MCF 10A (cell line): ENCODE results near the gene CSTF1. TPM values are rescaled to one million over a fixed set of nuclear protein-coding genes. Genes with fewer than 3 reads are reported as not detected.
A peak's percentile ranks its signal among the peaks of the same experiment; 100 is the strongest.

Experiments
- BruUV-seq: library from RNA; stranded (reverse); fragments of 400-500 nt; replicated peaks from 2 replicates; lab custom pipeline; 2021; lab: Mats Ljungman, UMichigan
- CTCF ChIA-PET: fragments of 300-600 bp; sonication (Branson Sonifier 250); formaldehyde crosslinking; extraction: SDS; loops from one replicate; lab custom pipeline; 2021; ENCODE audit warnings: antibody characterized with exemption, inconsistent platforms; lab: Yijun Ruan, JAX
- POLR2A ChIA-PET: fragments of 300-600, 350-650 bp; sonication (Branson Sonifier 250); formaldehyde crosslinking; extraction: SDS; loops from one replicate; lab custom pipeline; 2020; ENCODE audit warnings: antibody characterized with exemption, inconsistent platforms; lab: Yijun Ruan, JAX
- DNase-seq: peaks from one replicate; pipeline ENCODE4 v3.0.0-alpha.2; 2018; ENCODE audit not compliant: unreplicated experiment
- H3K27ac Mint-ChIP-seq: one replicate; pipeline ENCODE4 v1.8.0; 2022; ENCODE audit warnings: mild to moderate bottlenecking, low read depth, mixed read lengths; ENCODE audit not compliant: unreplicated experiment
- H3K27me3 Mint-ChIP-seq: one replicate; pipeline ENCODE4 v1.8.0; 2022; ENCODE audit warnings: mixed read lengths; ENCODE audit not compliant: insufficient read depth, unreplicated experiment
- H3K36me3 Mint-ChIP-seq: one replicate; pipeline ENCODE4 v1.8.0; 2022; ENCODE audit warnings: mild to moderate bottlenecking, moderate library complexity, mixed read lengths; ENCODE audit not compliant: insufficient read depth, unreplicated experiment
- H3K4me1 Mint-ChIP-seq: one replicate; pipeline ENCODE4 v1.8.0; 2022; ENCODE audit warnings: mixed read lengths; ENCODE audit not compliant: insufficient read depth, unreplicated experiment
- H3K4me3 Mint-ChIP-seq: one replicate; pipeline ENCODE4 v1.8.0; 2022; ENCODE audit warnings: mild to moderate bottlenecking, moderate library complexity, mixed read lengths; ENCODE audit not compliant: unreplicated experiment
- H3K9me3 Mint-ChIP-seq: one replicate; pipeline ENCODE4 v1.8.0; 2022; ENCODE audit warnings: mixed read lengths; ENCODE audit not compliant: unreplicated experiment
- intact Hi-C: fragments of 100-400 bp; cut with micrococcal nuclease; formaldehyde crosslinking; loops from 2 replicates; pipeline ENCODE4 v1.14.1; 2022
- total RNA-seq: library from RNA; stranded (reverse); gene quantifications from 2 replicates; pipeline ENCODE4 v1.2.3, GENCODE V29; 2022
- TF ChIP-seq, protein P1 (sequence below): fragments of 200-600 bp; IDR thresholded peaks from one replicate; pipeline ENCODE4 v1.8.0; 2022; ENCODE audit warnings: antibody characterized with exemption, mild to moderate bottlenecking; ENCODE audit not compliant: unreplicated experiment

Gene CSTF1
- total RNA-seq, 1 experiment from 2014 or later: 35.1 TPM

DNA sequence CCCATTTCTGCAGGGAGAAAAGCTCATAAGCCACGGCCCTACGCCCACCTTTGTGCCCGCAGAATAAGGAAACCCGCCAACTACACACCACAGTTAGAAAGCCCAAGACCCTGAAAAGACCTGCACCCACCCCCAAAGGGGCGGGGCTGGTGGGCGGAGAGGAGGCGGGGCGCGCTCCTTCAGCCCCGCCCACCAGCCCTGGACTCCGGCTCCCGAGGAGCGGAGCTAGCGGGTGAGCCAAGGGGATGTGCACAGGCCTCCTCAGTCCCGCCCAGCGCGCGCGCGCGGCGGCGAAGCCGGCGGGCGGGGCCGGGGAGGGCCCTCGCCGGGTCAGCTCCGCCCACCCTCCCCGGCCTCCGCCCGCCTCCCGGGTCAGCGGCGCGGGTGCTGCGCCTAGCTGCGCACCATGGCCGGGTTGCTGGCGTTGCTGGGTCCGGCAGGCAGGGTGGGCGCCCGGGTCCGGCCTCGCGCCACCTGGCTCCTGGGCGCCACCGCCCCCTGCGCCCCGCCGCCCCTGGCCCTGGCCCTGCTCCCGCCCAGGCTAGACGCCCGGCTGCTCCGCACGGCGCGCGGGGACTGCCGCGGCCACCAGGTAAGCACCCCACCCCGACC lies 33.7 kb upstream of the CSTF1 start, which contains the start of gene FAM210B:
FAM210B (plus strand) TSS at position 375 of the 612 bp plus-strand sequence; CDS start at position 407, 32 bp downstream.
- peak; percentile 90 for DNase-seq
- Mint-ChIP-seq H3K9me3 (no peaks in the 10 kb centered on the region), H3K36me3 (peaks cover 14% of the 10 kb centered on the region), H3K27ac (peak within 1 kb of the TSS; percentile 30), H3K4me3 (peak within 1 kb of the TSS; percentile 84), H3K27me3 (no peaks in the 10 kb centered on the region), H3K4me1 (peaks cover 11% of the 10 kb centered on the region)
- BruUV-seq: no TSS peak
- intact Hi-C loops: loop anchor here (2.0 kb wide), 1 partner anchor 34 kb away; the partner anchor contains the start of genes AURKA and CSTF1
- CTCF ChIA-PET: interaction anchor here (0.6 to 8.8 kb wide), 13 partner anchors 14 to 152 kb away, joined by 3 to 84 read pairs (median 6); partner anchors contain the start of genes AURKA, CSTF1 and MC3R
- TF ChIP-seq, protein P1, sequence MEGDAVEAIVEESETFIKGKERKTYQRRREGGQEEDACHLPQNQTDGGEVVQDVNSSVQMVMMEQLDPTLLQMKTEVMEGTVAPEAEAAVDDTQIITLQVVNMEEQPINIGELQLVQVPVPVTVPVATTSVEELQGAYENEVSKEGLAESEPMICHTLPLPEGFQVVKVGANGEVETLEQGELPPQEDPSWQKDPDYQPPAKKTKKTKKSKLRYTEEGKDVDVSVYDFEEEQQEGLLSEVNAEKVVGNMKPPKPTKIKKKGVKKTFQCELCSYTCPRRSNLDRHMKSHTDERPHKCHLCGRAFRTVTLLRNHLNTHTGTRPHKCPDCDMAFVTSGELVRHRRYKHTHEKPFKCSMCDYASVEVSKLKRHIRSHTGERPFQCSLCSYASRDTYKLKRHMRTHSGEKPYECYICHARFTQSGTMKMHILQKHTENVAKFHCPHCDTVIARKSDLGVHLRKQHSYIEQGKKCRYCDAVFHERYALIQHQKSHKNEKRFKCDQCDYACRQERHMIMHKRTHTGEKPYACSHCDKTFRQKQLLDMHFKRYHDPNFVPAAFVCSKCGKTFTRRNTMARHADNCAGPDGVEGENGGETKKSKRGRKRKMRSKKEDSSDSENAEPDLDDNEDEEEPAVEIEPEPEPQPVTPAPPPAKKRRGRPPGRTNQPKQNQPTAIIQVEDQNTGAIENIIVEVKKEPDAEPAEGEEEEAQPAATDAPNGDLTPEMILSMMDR: no peak
- POLR2A ChIA-PET: interaction anchor here (0.6 to 7.8 kb wide), 18 partner anchors 10 to 271 kb away, joined by 3 to 115 read pairs (median 4); partner anchors contain the start of genes AURKA, CSTF1 and MC3R

DNA sequence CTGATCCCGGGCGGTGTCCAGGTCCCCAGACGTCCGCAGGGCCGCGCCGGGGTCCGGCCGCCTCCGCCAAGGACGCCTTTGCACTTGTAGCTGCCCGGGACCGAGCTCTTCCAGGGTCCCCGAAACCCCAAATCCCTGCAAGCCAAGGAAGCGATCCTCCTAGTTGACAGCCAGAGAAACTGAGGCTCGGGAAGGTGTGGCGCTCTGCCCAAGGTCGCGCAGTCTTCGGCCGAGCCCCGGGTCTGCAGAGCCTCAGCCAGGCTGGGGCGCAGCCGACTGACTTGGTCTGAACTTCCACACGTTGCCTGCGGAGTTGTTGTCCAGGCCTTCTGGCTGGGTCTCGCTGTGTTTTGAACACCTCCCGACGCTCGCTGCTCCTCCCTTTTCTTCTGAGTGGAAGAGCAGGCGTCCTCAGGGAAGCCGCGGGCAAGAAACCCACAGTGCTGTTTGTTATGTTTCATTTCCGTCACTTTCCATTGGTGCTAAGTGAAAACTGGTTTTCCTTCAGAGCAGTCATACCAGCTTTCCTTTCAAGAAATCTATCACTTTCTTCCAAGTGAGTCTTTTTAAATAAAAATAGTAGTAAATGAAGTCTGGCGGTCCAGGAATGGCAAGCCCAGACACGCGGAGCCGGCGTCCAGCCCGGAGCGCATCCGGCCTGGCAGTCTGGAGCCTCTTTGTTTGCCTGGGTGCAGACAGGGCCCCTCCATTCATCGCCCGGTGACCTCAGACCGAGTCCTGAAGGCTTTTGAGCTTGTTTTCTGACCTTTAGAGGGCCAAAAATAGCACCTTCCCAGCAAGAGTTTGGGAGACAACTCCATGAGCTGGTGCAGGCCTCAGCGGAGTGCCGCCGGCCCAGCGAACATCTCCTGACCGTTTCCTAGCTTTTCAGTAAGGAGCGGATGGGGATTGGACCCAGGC lies 33.0 kb upstream of the CSTF1 start:
- Mint-ChIP-seq H3K36me3 (peaks cover 19% of the 10 kb centered on the region), H3K27ac (peak overlapping the region; percentile 30), H3K4me3 (peak overlapping the region; percentile 84), H3K4me1 (peaks cover 11% of the 10 kb centered on the region), H3K9me3 (no peaks in the 10 kb centered on the region), H3K27me3 (no peaks in the 10 kb centered on the region)
- intact Hi-C loops: loop anchor here (2.0 kb wide), 1 partner anchor 33 kb away; the partner anchor contains the start of genes AURKA and CSTF1
- ChIA-PET POLR2A (interaction anchor here (0.6 to 7.8 kb wide), 25 partner anchors 8 to 271 kb away, joined by 3 to 115 read pairs (median 4); partner anchors contain the start of genes AURKA, CSTF1, MC3R and RTF2), CTCF (interaction anchor here (0.7 to 8.8 kb wide), 18 partner anchors 9 to 172 kb away, joined by 3 to 84 read pairs (median 4); partner anchors contain the start of genes AURKA, CSTF1, MC3R and RTF2)
- no TSS peak for BruUV-seq
- TF ChIP-seq, protein P1: no peak
- peak; percentile 72 for DNase-seq

DNA sequence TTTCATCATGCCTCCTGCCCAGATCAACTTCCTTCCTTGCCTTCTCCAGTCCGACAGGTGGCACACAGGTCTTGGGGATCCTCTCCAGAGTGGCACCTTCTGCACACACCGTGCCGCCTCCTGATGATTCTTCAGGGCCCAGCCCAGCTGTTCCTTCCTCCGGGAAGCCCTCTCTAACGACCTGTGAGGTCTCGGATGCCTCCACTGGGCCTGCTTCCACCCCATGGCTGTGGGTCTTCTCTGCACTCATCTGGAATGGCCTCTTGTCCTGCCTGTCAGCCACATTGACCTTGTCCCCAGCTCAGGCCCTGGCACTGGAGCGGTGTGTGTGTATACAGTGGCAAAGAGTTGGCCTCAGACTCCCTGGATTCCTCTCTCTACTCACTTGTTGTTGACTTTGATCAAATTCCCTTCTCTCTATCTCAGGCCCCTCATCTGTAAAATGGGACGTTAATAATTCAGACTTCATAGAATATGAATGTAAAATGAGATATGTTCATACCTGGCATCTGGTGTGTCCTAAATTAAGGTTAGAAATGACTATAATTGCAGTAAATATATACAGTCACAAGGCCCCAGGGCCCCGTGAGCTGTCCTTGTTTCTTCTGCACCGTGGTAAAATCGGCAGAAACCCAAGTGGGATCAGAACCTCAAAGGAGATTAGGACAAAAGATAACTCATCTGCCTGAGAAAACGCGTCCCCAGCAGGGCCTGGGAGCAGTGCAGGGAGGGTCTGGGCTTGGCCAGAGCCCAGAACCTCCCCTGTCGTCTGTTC lies 32.1 kb upstream of the CSTF1 start:
- CTCF ChIA-PET: interaction anchor here (0.6 to 8.8 kb wide), 14 partner anchors 10 to 173 kb away, joined by 3 to 84 read pairs (median 4); partner anchors contain the start of genes MC3R and RTF2

More for the DNA sequence above, 32.1 kb upstream of the CSTF1 start:
- H3K4me1 Mint-ChIP-seq: peaks cover 11% of the 10 kb centered on the region
- no peak for DNase-seq
- BruUV-seq: TSS peak; percentile 27
- TF ChIP-seq, protein P1: no peak
- no peaks in the 10 kb centered on the region for H3K27me3 Mint-ChIP-seq
- no peaks in the 10 kb centered on the region for H3K9me3 Mint-ChIP-seq
- POLR2A ChIA-PET: interaction anchor here (0.7 to 7.8 kb wide), 14 partner anchors 8 to 218 kb away, joined by 3 to 115 read pairs (median 8); partner anchors contain the start of genes AURKA, CSTF1 and RTF2
- H3K27ac Mint-ChIP-seq: peak overlapping the region; percentile 30
- intact Hi-C loops: no loop called here
- peaks cover 26% of the 10 kb centered on the region for H3K36me3 Mint-ChIP-seq
- peak overlapping the region; percentile 84 for H3K4me3 Mint-ChIP-seq
